T-cell (primary cell): ENCODE data around the gene EPB41L4A. TPM values are rescaled to one million over a fixed set of nuclear protein-coding genes. Genes with fewer than 3 reads are reported as not detected.
"Not testable (repeated sequence)": the region's sequence is repeated elsewhere in the genome, so short reads cannot be mapped to it uniquely, and the experiment has no call there.

Source experiments
- ATAC-seq, 4 experiments: fragments of 200-7000 bp in 3 of 4; fragments of 150-1000 bp in 1 of 4; cut with Tn5 transposase; replicated peaks in 1 of 4; 1 replicate in 3 of 4; 2 replicates in 1 of 4; pipeline ENCODE4 v1.10.0; 2021; ENCODE audit warnings: moderate library complexity in 3 of 4, mild to moderate bottlenecking in 2 of 4, moderate number of reproducible peaks in 1 of 4
- CTCF ChIA-PET, 2 donors: fragments of 300-600 bp; sonication (Branson Sonifier 250); formaldehyde crosslinking; loops; one replicate each; lab custom pipeline; 2022; ENCODE audit warnings: antibody characterized with exemption in 2 of 2; lab: Charles Lee
- POLR2A ChIA-PET, 2 donors: fragments of 300-600 bp; sonication (Branson Sonifier 250); formaldehyde crosslinking; loops; one replicate each; lab custom pipeline; 2022; ENCODE audit warnings: antibody characterized with exemption in 2 of 2; lab: Charles Lee
- DNase-seq, 35 experiments: peaks; one replicate each; pipeline versions ENCODE4 v3.0.0 to v3.0.0-alpha.2; 2013 to 2023
- H3K27ac ChIP-seq: one replicate; pipeline ENCODE4 v1.5.1; 2013; ENCODE audit warnings: low read length
- H3K27me3 ChIP-seq, 2 experiments: replicated peaks in 1 of 2; 1 replicate in 1 of 2; 2 replicates in 1 of 2; pipeline versions ENCODE4 v1.6.1 to v1.7.0; 2013; ENCODE audit warnings: low read length in 1 of 2, mixed read lengths in 1 of 2; ENCODE audit not compliant: control insufficient read depth in 2 of 2, insufficient read depth in 2 of 2; ENCODE audit errors: extremely low read depth in 1 of 2
- H3K36me3 ChIP-seq, 2 donors: 1 replicate in 1 of 2; 2 replicates in 1 of 2; pipeline versions ENCODE4 v1.6.1 to v1.7.0; 2013; ENCODE audit warnings: low read length in 1 of 2; ENCODE audit not compliant: control insufficient read depth in 2 of 2, insufficient read depth in 1 of 2; ENCODE audit errors: extremely low read depth in 1 of 2
- H3K4me1 ChIP-seq, 2 experiments: 1 replicate in 1 of 2; 2 replicates in 1 of 2; pipeline versions ENCODE4 v1.6.1 to v1.7.0; 2013; ENCODE audit warnings: low read length in 2 of 2, mixed read lengths in 1 of 2; ENCODE audit not compliant: insufficient read depth in 2 of 2, control insufficient read depth in 1 of 2; ENCODE audit errors: extremely low read depth in 1 of 2
- H3K4me3 ChIP-seq, 2 donors: 1 replicate in 1 of 2; 2 replicates in 1 of 2; pipeline versions ENCODE4 v1.5.1 to v1.7.0; 2013; ENCODE audit warnings: mild to moderate bottlenecking in 2 of 2, low read length in 1 of 2, moderate library complexity in 1 of 2; ENCODE audit not compliant: control insufficient read depth in 1 of 2; ENCODE audit errors: extremely low read depth in 1 of 2
- H3K9me3 ChIP-seq: 2 replicates; pipeline ENCODE4 v1.7.0; 2013
- H3K27ac Mint-ChIP-seq, 2 donors: one replicate each; pipeline ENCODE4 v1.8.0; 2020 to 2021; ENCODE audit warnings: mild to moderate bottlenecking in 2 of 2, mixed read lengths in 2 of 2
- H3K27me3 Mint-ChIP-seq, 2 donors: one replicate each; pipeline ENCODE4 v1.8.0; 2021 to 2022; ENCODE audit warnings: mixed read lengths in 2 of 2
- H3K36me3 Mint-ChIP-seq: one replicate; pipeline ENCODE4 v1.8.0; 2021; ENCODE audit warnings: mixed read lengths
- H3K4me1 Mint-ChIP-seq, 3 donors: one replicate each; pipeline ENCODE4 v1.8.0; 2020 to 2022; ENCODE audit warnings: mixed read lengths in 3 of 3, mild to moderate bottlenecking in 1 of 3
- H3K4me3 Mint-ChIP-seq, 3 donors: one replicate each; pipeline ENCODE4 v1.8.0; 2020 to 2022; ENCODE audit warnings: mild to moderate bottlenecking in 3 of 3, mixed read lengths in 3 of 3, moderate library complexity in 3 of 3
- H3K9me3 Mint-ChIP-seq, 3 donors: one replicate each; pipeline ENCODE4 v1.8.0; 2020 to 2022; ENCODE audit warnings: mixed read lengths in 3 of 3
- WGBS: methylation state at CpG from one replicate; pipeline ENCODE4 v1.1.5; 2013; ENCODE audit warnings: missing lambda C conversion rate; ENCODE audit not compliant: insufficient coverage; 5-methylcytosine and 5-hydroxymethylcytosine counted together
- total RNA-seq, 35 experiments: library from RNA in 6 of 35; stranded (reverse) in 6 of 35; fragments of 120-200 nt in 1 of 35; gene quantifications; one replicate each; pipeline versions ENCODE4 v1.2.1 to v1.2.4 and lab custom pipeline; 2013 to 2026

Gene EPB41L4A
- total RNA-seq, 5 donors from 2014 or later (not counting 1 experiment from before 2014, with no cell fraction given): 0.47 to 2.5 (median 1.5) TPM

- H3K4me1 ChIP-seq: no peaks in the 10 kb centered on the region
- Mint-ChIP-seq H3K4me1 (no peaks in the 10 kb centered on the region), H3K9me3 (peaks cover 17 to 19% (median 19%) of the 10 kb centered on the region in 3 donors), H3K4me3 (no peak overlapping the region), H3K36me3 (no peaks in the 10 kb centered on the region), H3K27me3 (peaks cover 0 to 8% of the 10 kb centered on the region in 2 donors), H3K27ac (no peak overlapping the region)
- H3K36me3 ChIP-seq: no peaks in the 10 kb centered on the region
- ChIA-PET POLR2A (no interaction called here), CTCF (no interaction called here)
- 100% methylated on average over 2 of the region's 2 CpGs for WGBS
- ATAC-seq: no peak
- DNase-seq: no peak
- H3K4me3 ChIP-seq: no peak overlapping the region
- H3K9me3 ChIP-seq: no peaks in the 10 kb centered on the region
- no peak overlapping the region for H3K27ac ChIP-seq
- H3K27me3 ChIP-seq: peaks cover 0 to 11% of the 10 kb centered on the region in 2 experiments
These were observed 21.0 kb upstream of the EPB41L4A start for GRCh38 chr5:112440031-112440430.

- 59% methylated on average over 2 of the region's 2 CpGs for WGBS
- POLR2A ChIA-PET: no interaction called here
- CTCF ChIA-PET: interaction anchor here in 1 of 2 donors (0.6 kb wide), 1 partner anchor 1135 kb away, joined by 3 read pairs; no protein-coding TSS in a partner anchor
These were observed 17.1 kb upstream of the EPB41L4A start for GRCh38 chr5:112436144-112436543.

GRCh38 chr5:112434641-112435040 is 15.6 kb upstream of the EPB41L4A start:
- H3K4me1 Mint-ChIP-seq: no peaks in the 10 kb centered on the region
- Histone ChIP-seq H3K36me3 (no peaks in the 10 kb centered on the region), H3K9me3 (no peaks in the 10 kb centered on the region), H3K4me3 (no peak overlapping the region), H3K27me3 (peaks cover 0 to 14% of the 10 kb centered on the region in 2 experiments), H3K27ac (no peak overlapping the region), H3K4me1 (no peaks in the 10 kb centered on the region)
- 14% methylated on average over 1 of the region's 1 CpG for WGBS
- DNase-seq (no peak), ATAC-seq (no peak)
- H3K9me3 Mint-ChIP-seq: peaks cover 6 to 15% (median 9%) of the 10 kb centered on the region in 3 donors
- H3K27ac Mint-ChIP-seq: no peak overlapping the region
- POLR2A ChIA-PET: no interaction called here
- CTCF ChIA-PET: no interaction called here
- H3K4me3 Mint-ChIP-seq: no peak overlapping the region
- no peaks in the 10 kb centered on the region for H3K36me3 Mint-ChIP-seq
- H3K27me3 Mint-ChIP-seq: peaks cover 3 to 24% of the 10 kb centered on the region in 2 donors

More at GRCh38 chr5:112436144-112436543, 17.1 kb upstream of the EPB41L4A start:
- H3K27me3 Mint-ChIP-seq: peaks cover 0 to 20% of the 10 kb centered on the region in 2 donors
- Histone ChIP-seq H3K9me3 (no peaks in the 10 kb centered on the region), H3K4me3 (no peak overlapping the region), H3K27me3 (peaks cover 0 to 14% of the 10 kb centered on the region in 2 experiments), H3K4me1 (no peaks in the 10 kb centered on the region), H3K36me3 (no peaks in the 10 kb centered on the region), H3K27ac (no peak overlapping the region)
- ATAC-seq: no peak
- no peak for DNase-seq
- no peaks in the 10 kb centered on the region for H3K4me1 Mint-ChIP-seq
- no peak overlapping the region for H3K27ac Mint-ChIP-seq
- no peak overlapping the region for H3K4me3 Mint-ChIP-seq
- no peaks in the 10 kb centered on the region for H3K36me3 Mint-ChIP-seq
- peaks cover 19 to 21% (median 19%) of the 10 kb centered on the region in 3 donors for H3K9me3 Mint-ChIP-seq

GRCh38 chr5:112426202-112426601 is 7.1 kb upstream of the EPB41L4A start:
- H3K4me3 Mint-ChIP-seq: not testable (repeated sequence)
- peaks cover 33 to 45% of the 10 kb centered on the region in 2 donors for H3K27me3 Mint-ChIP-seq
- WGBS: no CpG with 5 or more reads among the region's 3 CpGs

GRCh38 chr5:112419986-112420864 is 1.1 kb upstream of the EPB41L4A start:
- Histone ChIP-seq H3K36me3 (no peaks in the 10 kb centered on the region), H3K4me3 (peak overlapping the region; percentile 50 to 63), H3K27me3 (peaks cover 11 to 29% of the 10 kb centered on the region in 2 experiments), H3K9me3 (no peaks in the 10 kb centered on the region), H3K27ac (no peak overlapping the region), H3K4me1 (peaks cover 5 to 24% of the 10 kb centered on the region in 2 experiments)
- no peaks in the 10 kb centered on the region for H3K36me3 Mint-ChIP-seq
- no peaks in the 10 kb centered on the region for H3K9me3 Mint-ChIP-seq
- H3K4me3 Mint-ChIP-seq: peak overlapping the region; percentile 25 to 70 (median 39)
- DNase-seq (peak in 14 of 35 experiments; percentile 2 to 30 (median 12)), ATAC-seq (peak in 2 of 4 experiments; percentile 26 to 50)
- POLR2A ChIA-PET: no interaction called here
- 5% methylated on average over 56 of the region's 64 CpGs for WGBS
- H3K27me3 Mint-ChIP-seq: peaks cover 51 to 56% of the 10 kb centered on the region in 2 donors
- CTCF ChIA-PET: interaction anchor here in 1 of 2 donors (0.9 kb wide), 1 partner anchor 244 kb away, joined by 3 read pairs; no protein-coding TSS in a partner anchor
- H3K4me1 Mint-ChIP-seq: peaks cover 8 to 22% (median 16%) of the 10 kb centered on the region in 3 donors
- H3K27ac Mint-ChIP-seq: no peak overlapping the region

More at GRCh38 chr5:112426202-112426601, 7.1 kb upstream of the EPB41L4A start:
- H3K36me3 ChIP-seq, POLR2A ChIA-PET, DNase-seq, H3K36me3 Mint-ChIP-seq, H3K27ac Mint-ChIP-seq, H3K4me3 ChIP-seq, H3K4me1 Mint-ChIP-seq, CTCF ChIA-PET, H3K9me3 Mint-ChIP-seq, H3K4me1 ChIP-seq, H3K27me3 ChIP-seq, ATAC-seq, H3K9me3 ChIP-seq, H3K27ac ChIP-seq: not testable (repeated sequence)

GRCh38 chr5:112418659-112419163 is 366 bp downstream of the EPB41L4A start:
- ChIA-PET POLR2A (no interaction called here), CTCF (no interaction called here)
- Histone ChIP-seq H3K4me1 (peaks cover 5 to 24% of the 10 kb centered on the region in 2 experiments), H3K9me3 (no peaks in the 10 kb centered on the region), H3K4me3 (peak overlapping the region; percentile 50 to 63), H3K27me3 (peaks cover 12 to 29% of the 10 kb centered on the region in 2 experiments), H3K27ac (peak overlapping the region; percentile 8), H3K36me3 (no peaks in the 10 kb centered on the region)
- Mint-ChIP-seq H3K9me3 (no peaks in the 10 kb centered on the region), H3K4me3 (peak overlapping the region; percentile 46 to 70 (median 69)), H3K27me3 (peaks cover 52 to 61% of the 10 kb centered on the region in 2 donors), H3K36me3 (no peaks in the 10 kb centered on the region), H3K4me1 (peaks cover 8 to 22% (median 16%) of the 10 kb centered on the region in 3 donors), H3K27ac (no peak overlapping the region)
- no peak for DNase-seq
- no peak for ATAC-seq
- WGBS: 4% methylated on average over 27 of the region's 39 CpGs
